A673 (cell line): Measurements from ENCODE around the gene ACMSD. TPM values are rescaled to one million over a fixed set of nuclear protein-coding genes. Genes with fewer than 3 reads are reported as not detected.

Experiments used
- BruUV-seq: library from RNA; stranded (reverse); fragments of 400-500 nt; replicated peaks from 2 replicates; lab custom pipeline; 2021; lab: Mats Ljungman, UMichigan
- CTCF ChIA-PET: fragments of 300-600 bp; sonication (Branson Sonifier 250); formaldehyde crosslinking; loops from one replicate; lab custom pipeline; 2022; ENCODE audit warnings: antibody characterized with exemption; lab: Charles Lee
- POLR2A ChIA-PET: fragments of 300-600 bp; sonication (Branson Sonifier 250); formaldehyde crosslinking; loops from one replicate; lab custom pipeline; 2022; ENCODE audit warnings: antibody characterized with exemption; ENCODE audit not compliant: low non-redundant PET; lab: Charles Lee
- DNase-seq: peaks from one replicate; pipeline ENCODE4 v3.0.0-alpha.2; 2015; ENCODE audit warnings: low spot score
- H3K27ac ChIP-seq: fragments of 200-600 bp; sonication (generic); 2 replicates; pipeline ENCODE4 v1.5.1; 2016; ENCODE audit warnings: mixed run types, low read depth, mild to moderate bottlenecking, mixed read lengths, antibody characterized with exemption, low read length; ENCODE audit not compliant: poor library complexity, severe bottlenecking
- H3K27me3 ChIP-seq: fragments of 200-600 bp; sonication (generic); replicated peaks from 2 replicates; pipeline ENCODE4 v1.6.1; 2017; ENCODE audit warnings: mixed run types, low read depth, mild to moderate bottlenecking, mixed read lengths, antibody characterized with exemption, low read length; ENCODE audit not compliant: insufficient read depth, poor library complexity
- H3K36me3 ChIP-seq: fragments of 200-600 bp; sonication (generic); 2 replicates; pipeline ENCODE4 v1.6.1; 2016; ENCODE audit warnings: mixed run types, mild to moderate bottlenecking, mixed read lengths, antibody characterized with exemption, low read length; ENCODE audit not compliant: insufficient read depth, poor library complexity, severe bottlenecking
- H3K4me1 ChIP-seq: fragments of 200-600 bp; sonication (generic); 2 replicates; pipeline ENCODE4 v1.6.1; 2017; ENCODE audit warnings: mixed run types, mild to moderate bottlenecking, mixed read lengths, antibody characterized with exemption, low read length; ENCODE audit not compliant: insufficient read depth, poor library complexity, severe bottlenecking
- H3K4me3 ChIP-seq: fragments of 200-600 bp; sonication (generic); 2 replicates; pipeline ENCODE4 v1.5.1; 2016; ENCODE audit warnings: low read depth, mixed run types, mild to moderate bottlenecking, mixed read lengths, low read length; ENCODE audit not compliant: poor library complexity, severe bottlenecking
- H3K9me3 ChIP-seq: fragments of 200-600 bp; sonication (generic); 2 replicates; pipeline ENCODE4 v1.6.1; 2016; ENCODE audit warnings: mixed run types, low read depth, mild to moderate bottlenecking, mixed read lengths, antibody characterized with exemption, low read length; ENCODE audit not compliant: poor library complexity, severe bottlenecking
- EZH2 ChIP-seq: fragments of 200-600 bp; sonication (generic); IDR thresholded peaks from 2 replicates; pipeline ENCODE4 v1.6.1; 2017; ENCODE audit warnings: borderline replicate concordance, low read depth, mild to moderate bottlenecking, mixed read lengths, antibody characterized with exemption, low read length; ENCODE audit not compliant: poor library complexity, severe bottlenecking
- intact Hi-C: fragments of 100-400 bp; cut with micrococcal nuclease; formaldehyde crosslinking; loops from one replicate; pipeline ENCODE4 v1.10.0; 2022; ENCODE audit not compliant: unreplicated experiment
- total RNA-seq: library from RNA; stranded (reverse); gene quantifications from 2 replicates; pipeline ENCODE4 v1.2.3, GENCODE V29; 2021
- TF ChIP-seq, protein P1 (sequence below): fragments of 300-800, 200-600 bp; sonication (generic); conservative IDR thresholded peaks from 2 replicates; pipeline ENCODE4 v1.5.1; 2017; ENCODE audit warnings: low read depth, mild to moderate bottlenecking, antibody characterized with exemption, low read length, moderate library complexity, mixed read lengths

Gene ACMSD
- total RNA-seq, 1 experiment from 2014 or later: not detected

DNA sequence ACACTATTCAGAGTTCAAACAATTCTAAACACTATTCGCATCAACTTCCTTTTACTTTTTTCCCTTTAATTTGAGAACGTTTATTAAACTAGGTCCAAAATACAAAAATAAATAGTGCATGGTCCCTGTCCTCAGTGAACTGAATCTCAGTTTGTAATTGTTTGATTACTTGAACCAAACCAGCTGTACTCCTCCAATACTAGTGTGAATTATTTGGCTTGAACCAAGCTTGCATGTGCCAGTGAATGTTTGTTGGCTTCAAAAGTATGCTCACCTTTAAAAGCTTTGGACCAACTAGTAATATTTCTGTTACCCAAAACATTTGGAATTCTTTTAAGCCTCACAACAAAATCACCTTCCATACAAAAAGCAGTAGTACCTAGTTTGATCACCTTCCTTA is 95.7 kb downstream of the ACMSD start:
- DNase-seq: no peak
- H3K4me1 ChIP-seq: peaks cover 32% of the 10 kb centered on the region
- H3K27ac ChIP-seq: no peak overlapping the region
- H3K9me3 ChIP-seq: no peaks in the 10 kb centered on the region
- no peak overlapping the region for H3K4me3 ChIP-seq
- ChIA-PET CTCF (no interaction called here), POLR2A (no interaction called here)
- BruUV-seq: no TSS peak
- no peaks in the 10 kb centered on the region for H3K27me3 ChIP-seq
- intact Hi-C loops: no loop called here
- H3K36me3 ChIP-seq: peaks cover 18% of the 10 kb centered on the region
- TF ChIP-seq EZH2: no peak
- TF ChIP-seq, protein P1, sequence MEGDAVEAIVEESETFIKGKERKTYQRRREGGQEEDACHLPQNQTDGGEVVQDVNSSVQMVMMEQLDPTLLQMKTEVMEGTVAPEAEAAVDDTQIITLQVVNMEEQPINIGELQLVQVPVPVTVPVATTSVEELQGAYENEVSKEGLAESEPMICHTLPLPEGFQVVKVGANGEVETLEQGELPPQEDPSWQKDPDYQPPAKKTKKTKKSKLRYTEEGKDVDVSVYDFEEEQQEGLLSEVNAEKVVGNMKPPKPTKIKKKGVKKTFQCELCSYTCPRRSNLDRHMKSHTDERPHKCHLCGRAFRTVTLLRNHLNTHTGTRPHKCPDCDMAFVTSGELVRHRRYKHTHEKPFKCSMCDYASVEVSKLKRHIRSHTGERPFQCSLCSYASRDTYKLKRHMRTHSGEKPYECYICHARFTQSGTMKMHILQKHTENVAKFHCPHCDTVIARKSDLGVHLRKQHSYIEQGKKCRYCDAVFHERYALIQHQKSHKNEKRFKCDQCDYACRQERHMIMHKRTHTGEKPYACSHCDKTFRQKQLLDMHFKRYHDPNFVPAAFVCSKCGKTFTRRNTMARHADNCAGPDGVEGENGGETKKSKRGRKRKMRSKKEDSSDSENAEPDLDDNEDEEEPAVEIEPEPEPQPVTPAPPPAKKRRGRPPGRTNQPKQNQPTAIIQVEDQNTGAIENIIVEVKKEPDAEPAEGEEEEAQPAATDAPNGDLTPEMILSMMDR: no peak

- Histone ChIP-seq H3K9me3 (no peaks in the 10 kb centered on the region), H3K27me3 (no peaks in the 10 kb centered on the region), H3K4me1 (peaks cover 32% of the 10 kb centered on the region), H3K4me3 (no peak overlapping the region), H3K36me3 (peaks cover 23% of the 10 kb centered on the region), H3K27ac (no peak overlapping the region)
- ChIA-PET POLR2A (no interaction called here), CTCF (no interaction called here)
- intact Hi-C loops: no loop called here
- peak; percentile 19 for DNase-seq
- no TSS peak for BruUV-seq
- TF ChIP-seq EZH2: no peak
- TF ChIP-seq, protein P1: no peak
Observed at GRCh38 chr2:134934641-134935040, 96.2 kb downstream of the ACMSD start.

DNA sequence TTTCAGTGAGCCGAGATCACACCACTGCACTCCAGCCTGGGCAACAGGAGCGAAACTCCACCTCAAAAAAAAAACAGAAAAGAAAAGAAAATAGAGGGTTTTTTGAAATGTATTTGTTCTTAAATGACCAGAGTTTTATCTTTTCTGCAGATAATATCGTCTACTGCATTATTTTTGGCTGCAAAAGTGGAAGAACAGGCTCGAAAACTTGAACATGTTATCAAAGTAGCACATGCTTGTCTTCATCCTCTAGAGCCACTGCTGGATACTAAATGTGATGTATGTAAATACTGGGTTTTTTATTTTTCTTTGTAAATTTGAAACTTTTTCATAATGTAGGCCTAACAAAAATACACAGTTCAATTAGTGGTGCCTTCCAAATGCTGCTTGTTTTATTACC is 98.3 kb downstream of the ACMSD start:
- DNase-seq: no peak
- POLR2A ChIA-PET: no interaction called here
- CTCF ChIA-PET: no interaction called here

More for the DNA sequence above, 98.3 kb downstream of the ACMSD start:
- Histone ChIP-seq H3K9me3 (no peaks in the 10 kb centered on the region), H3K27ac (no peak overlapping the region), H3K4me1 (peaks cover 32% of the 10 kb centered on the region), H3K27me3 (no peaks in the 10 kb centered on the region), H3K4me3 (no peak overlapping the region), H3K36me3 (peaks cover 39% of the 10 kb centered on the region)
- no TSS peak for BruUV-seq
- intact Hi-C loops: no loop called here
- no peak for TF ChIP-seq EZH2
- TF ChIP-seq, protein P1: no peak
